Measurements from ENCODE around the gene FXYD4.

Gene FXYD4

GRCh38 chr10:43417950-43418768, 46.7 kb downstream of the FXYD4 start:
- peak; percentile 82 for TF ChIP-seq GATA1 (IDR thresholded peaks at IDR 0.05; ENCODE audit: low read depth, low read length)
- peak; percentile 33 for TF ChIP-seq POLR2A (IDR thresholded peaks at IDR 0.05; ENCODE audit: low read length)
- DNase-seq, result peak; percentile 96 to 99

GRCh38 chr10:43419997-43420368, 48.5 kb downstream of the FXYD4 start:
- DNase-seq, result no peak
- TF ChIP-seq POLR2A (IDR thresholded peaks at IDR 0.05; ENCODE audit: low read length) (no peak), GATA1 (IDR thresholded peaks at IDR 0.05; ENCODE audit: low read depth, low read length) (no peak)

- no peak for TF ChIP-seq GATA1 (IDR thresholded peaks at IDR 0.05; ENCODE audit: low read depth, low read length)
- TF ChIP-seq POLR2A (IDR thresholded peaks at IDR 0.05; ENCODE audit: low read length), result peak; percentile 83
- peak; percentile 91 to 94 for DNase-seq
These were observed 49.1 kb downstream of the FXYD4 start for GRCh38 chr10:43420369-43421200.

- TF ChIP-seq GATA1 (IDR thresholded peaks at IDR 0.05; ENCODE audit: low read depth, low read length) (no peak), POLR2A (IDR thresholded peaks at IDR 0.05; ENCODE audit: low read length) (no peak)
- no peak for DNase-seq
These were observed 49.7 kb downstream of the FXYD4 start for GRCh38 chr10:43421201-43421507.

GRCh38 chr10:43421519-43421918, 50.1 kb downstream of the FXYD4 start:
- no peak for DNase-seq
- no peak for TF ChIP-seq POLR2A (IDR thresholded peaks at IDR 0.05; ENCODE audit: low read length)

- peak in 1 of 2 experiments; percentile 47 for DNase-seq
These were observed 50.5 kb downstream of the FXYD4 start for GRCh38 chr10:43421944-43422343.

GRCh38 chr10:43424416-43424815, 53.0 kb downstream of the FXYD4 start:
- DNase-seq, result no peak
- no peak for TF ChIP-seq POLR2A (IDR thresholded peaks at IDR 0.05; ENCODE audit: low read length)
- no peak for TF ChIP-seq GATA1 (IDR thresholded peaks at IDR 0.05; ENCODE audit: low read depth, low read length)
